ENCODE measurements around the gene INF2. TPM values are rescaled to one million over a fixed set of nuclear protein-coding genes. Genes with fewer than 3 reads are reported as not detected.

INF2 gene
- total and polyA plus RNA-seq, 2 experiments from 2014 or later, result 23.0 to 53.3 TPM

DNA sequence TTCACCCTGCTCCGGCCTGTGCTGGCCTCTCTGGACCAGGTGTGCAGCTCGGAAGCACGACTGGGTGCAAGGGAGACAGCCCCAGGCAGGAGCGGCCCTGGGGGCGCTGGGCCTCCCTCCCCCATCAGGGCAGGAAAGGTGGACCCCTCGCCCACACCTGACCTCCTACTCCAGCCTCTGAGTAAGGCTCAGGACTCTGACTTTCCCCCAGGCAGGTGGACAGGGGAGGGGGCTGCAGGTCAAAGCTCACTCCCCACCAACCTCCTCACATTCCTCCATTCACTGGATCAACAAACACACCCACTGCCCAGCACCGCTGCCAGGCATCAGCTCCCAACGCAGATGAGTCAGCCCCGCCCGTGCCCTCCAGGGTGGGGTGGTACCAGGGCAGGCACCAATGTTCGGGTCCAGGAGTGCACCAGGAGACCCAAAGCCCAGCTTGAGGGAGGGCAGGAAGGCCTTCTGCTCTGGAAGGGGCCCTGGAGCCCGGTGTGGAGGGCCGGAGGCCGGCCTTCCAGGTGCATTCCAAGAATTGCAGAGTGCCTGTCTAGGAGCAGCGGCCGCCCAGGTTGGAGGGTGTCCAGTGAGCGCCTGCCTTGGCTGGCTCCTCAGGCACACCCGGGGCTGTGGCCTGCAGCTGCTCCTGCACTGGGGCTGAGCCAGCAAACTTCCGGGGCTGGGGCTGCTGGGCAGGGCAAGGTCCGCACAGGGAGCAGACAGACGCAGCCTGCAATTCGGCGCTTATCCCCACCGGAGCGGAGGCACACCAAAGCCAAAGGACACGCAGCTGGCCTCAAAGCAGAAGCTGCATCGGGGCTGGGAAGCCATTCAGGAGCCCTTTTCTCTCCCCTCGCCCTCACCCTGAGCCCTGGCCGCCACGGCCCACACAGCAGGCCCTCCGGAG, 1.6 kb upstream of the INF2 start:
- Histone ChIP-seq H3K4me1 (ENCODE audit: insufficient read depth) (peaks cover 17% of the 10 kb centered on the region), H3K9me3 (ENCODE audit: low read depth) (no peaks in the 10 kb centered on the region), H3K79me2 (ENCODE audit: insufficient read depth) (peaks cover 33% of the 10 kb centered on the region), H3K9ac (no peak overlapping the region), H3F3A (ENCODE audit: insufficient read depth) (0 out of 2 replicates have a peak, but pooled peaks cover 7% of the 10 kb centered on the region), H3K4me2 (ENCODE audit: unreplicated experiment) (no peak overlapping the region), H4K20me1 (ENCODE audit: insufficient read depth) (no peaks in the 10 kb centered on the region), H3K9me2 (ENCODE audit: insufficient read depth) (no peaks in the 10 kb centered on the region), H3K27me3 (replicated peaks; ENCODE audit: insufficient read depth) (no peaks in the 10 kb centered on the region), H3K36me3 (ENCODE audit: low read depth) (no peaks in the 10 kb centered on the region), H3K4me3 (no peak overlapping the region), H2AFZ (no peak overlapping the region), H3K27ac (no peak overlapping the region)
- in situ Hi-C loops (cut with MboI), result no loop called here
- DNase-seq, result peak; percentile 49
- no peak for TF ChIP-seq EZH2 (IDR thresholded peaks at IDR 0.05; ENCODE audit: insufficient read depth, poor library complexity, severe bottlenecking)
- no peak for TF ChIP-seq EZH2phosphoT487 (IDR thresholded peaks at IDR 0.05; ENCODE audit: insufficient read depth, low read depth)
- WGBS, 2 experiments (ENCODE audit: low coverage in 1 of 2, low lambda C conversion rate in 2 of 2, missing lambda C conversion rate in 2 of 2), result 54 to 56% methylated on average over 31 of the region's 31 CpGs

DNA sequence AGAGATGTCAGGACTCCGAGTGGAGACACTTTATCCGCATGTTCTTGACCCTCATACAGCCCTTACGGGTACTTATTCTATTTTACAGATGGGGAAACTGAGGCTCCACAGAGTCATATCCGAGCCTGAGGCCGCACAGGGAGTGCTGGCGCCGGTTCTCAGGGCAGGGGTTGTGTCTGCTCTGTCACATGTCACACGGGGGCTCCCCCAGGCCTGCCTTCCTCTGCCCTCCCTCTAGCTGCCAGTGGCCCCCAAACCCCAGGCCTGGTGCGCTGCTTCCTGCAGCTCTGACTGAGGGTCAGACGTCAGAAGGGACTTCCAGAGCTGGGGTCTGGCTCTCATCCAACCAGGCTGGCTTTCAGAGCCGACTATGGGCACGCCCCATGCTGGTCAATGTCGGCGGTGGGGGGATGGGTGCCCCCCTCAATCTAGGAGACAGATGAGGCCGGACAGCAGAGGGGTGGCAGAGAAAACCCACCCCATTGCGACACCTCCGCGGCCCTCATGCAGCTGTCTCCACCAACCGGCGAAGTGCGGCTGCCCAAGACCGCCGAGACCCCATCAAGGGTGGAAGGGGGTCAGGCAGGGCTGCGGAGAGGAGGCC, 811 bp upstream of the INF2 start:
- H3K9ac ChIP-seq, result peak overlapping the region; percentile 69
- H3K36me3 ChIP-seq (ENCODE audit: low read depth), result no peaks in the 10 kb centered on the region
- H3K4me1 ChIP-seq (ENCODE audit: insufficient read depth), result peaks cover 16% of the 10 kb centered on the region
- H4K20me1 ChIP-seq (ENCODE audit: insufficient read depth), result no peaks in the 10 kb centered on the region
- no peaks in the 10 kb centered on the region for H3K9me2 ChIP-seq (ENCODE audit: insufficient read depth)
- no peak overlapping the region for H3K27ac ChIP-seq
- H2AFZ ChIP-seq, result peak overlapping the region; percentile 89
- DNase-seq, result peak; percentile 42
- WGBS, 2 experiments (ENCODE audit: low coverage in 1 of 2, low lambda C conversion rate in 2 of 2, missing lambda C conversion rate in 2 of 2), result 41 to 46% methylated on average over 24 of the region's 24 CpGs
- peak overlapping the region; percentile 93 for H3K4me3 ChIP-seq
- peaks cover 40% of the 10 kb centered on the region for H3K79me2 ChIP-seq (ENCODE audit: insufficient read depth)
- 0 out of 2 replicates have a peak, but pooled peaks cover 7% of the 10 kb centered on the region for H3F3A ChIP-seq (ENCODE audit: insufficient read depth)
- peak overlapping the region; percentile 65 for H3K4me2 ChIP-seq (ENCODE audit: unreplicated experiment)
- in situ Hi-C loops (cut with MboI), result no loop called here
- H3K9me3 ChIP-seq (ENCODE audit: low read depth), result no peaks in the 10 kb centered on the region
- TF ChIP-seq EZH2phosphoT487 (IDR thresholded peaks at IDR 0.05; ENCODE audit: insufficient read depth, low read depth) (no peak), EZH2 (IDR thresholded peaks at IDR 0.05; ENCODE audit: insufficient read depth, poor library complexity, severe bottlenecking) (no peak)
- H3K27me3 ChIP-seq (replicated peaks; ENCODE audit: insufficient read depth), result no peaks in the 10 kb centered on the region

DNA sequence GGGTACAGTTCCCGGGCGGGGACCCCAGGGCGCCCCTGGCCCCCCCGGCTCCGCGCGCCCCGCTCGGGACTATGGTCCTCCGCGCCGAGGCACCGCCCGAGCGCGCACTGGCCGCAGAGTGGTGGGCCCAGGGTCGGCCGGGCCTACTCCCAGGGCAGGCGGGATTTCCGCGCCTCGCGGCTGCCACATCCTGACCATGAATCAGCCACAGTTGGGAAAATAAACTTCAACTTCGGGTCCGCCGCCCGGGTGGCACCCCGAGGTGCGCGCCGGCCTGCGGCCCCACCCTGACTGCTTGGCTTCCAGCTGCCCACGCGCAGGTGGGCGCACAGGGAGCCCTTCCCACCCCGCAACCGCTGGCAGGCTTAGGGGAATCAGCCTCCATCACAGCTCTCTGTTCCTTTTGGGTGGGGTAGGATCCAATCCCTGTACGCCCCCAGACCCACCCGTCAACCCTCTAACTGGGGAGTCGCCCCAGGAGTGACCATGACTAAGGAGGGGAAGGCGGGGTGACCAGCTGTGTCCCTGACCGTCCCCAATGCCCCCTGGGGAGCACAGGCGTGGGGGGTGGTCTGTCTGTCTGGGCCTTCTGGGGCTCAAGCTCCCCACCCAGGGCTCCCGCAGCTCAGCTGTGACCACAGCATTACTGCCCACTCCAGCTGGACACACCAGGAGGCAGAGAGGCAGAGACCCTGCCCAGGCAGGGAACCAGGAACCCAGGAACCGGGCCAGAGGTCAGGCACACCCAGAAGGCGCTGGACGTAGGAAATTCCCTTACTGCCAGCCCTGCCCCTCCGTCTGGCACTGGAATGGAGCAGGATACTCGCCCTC, 678 bp downstream of the INF2 start:
- no peaks in the 10 kb centered on the region for H3K36me3 ChIP-seq (ENCODE audit: low read depth)
- no peaks in the 10 kb centered on the region for H4K20me1 ChIP-seq (ENCODE audit: insufficient read depth)
- no peaks in the 10 kb centered on the region for H3K9me2 ChIP-seq (ENCODE audit: insufficient read depth)
- DNase-seq, result peak; percentile 66
- 0 out of 2 replicates have a peak, but pooled peaks cover 7% of the 10 kb centered on the region for H3F3A ChIP-seq (ENCODE audit: insufficient read depth)
- peak overlapping the region; percentile 67; the same call in 1 of the 2 replicates for H2AFZ ChIP-seq
- in situ Hi-C loops (cut with MboI), result no loop called here
- WGBS, 2 experiments (ENCODE audit: low coverage in 1 of 2, low lambda C conversion rate in 2 of 2, missing lambda C conversion rate in 2 of 2), result 3% methylated on average over 32 to 49 of the region's 50 CpGs
- H3K4me2 ChIP-seq (ENCODE audit: unreplicated experiment), result peak overlapping the region; percentile 89
- peak overlapping the region; percentile 43 for H3K27ac ChIP-seq
- H3K4me1 ChIP-seq (ENCODE audit: insufficient read depth), result peaks cover 16% of the 10 kb centered on the region
- no peaks in the 10 kb centered on the region for H3K9me3 ChIP-seq (ENCODE audit: low read depth)
- peak overlapping the region; percentile 96 for H3K9ac ChIP-seq
- no peaks in the 10 kb centered on the region for H3K27me3 ChIP-seq (replicated peaks; ENCODE audit: insufficient read depth)
- no peak for TF ChIP-seq EZH2phosphoT487 (IDR thresholded peaks at IDR 0.05; ENCODE audit: insufficient read depth, low read depth)
- TF ChIP-seq EZH2 (IDR thresholded peaks at IDR 0.05; ENCODE audit: insufficient read depth, poor library complexity, severe bottlenecking), result no peak
- peak overlapping the region; percentile 93 for H3K4me3 ChIP-seq
- H3K79me2 ChIP-seq (ENCODE audit: insufficient read depth), result peaks cover 55% of the 10 kb centered on the region

All from GM23248 (cell line).